OCI-LY3 (cell line): ENCODE results near the gene ZNF558.

Source experiments
- CTCF ChIP-seq: fragments of 200-600, 300-600 bp; sonication (generic); IDR thresholded peaks from 2 replicates; pipeline ENCODE4 v1.5.1; 2014; ENCODE audit warnings: antibody characterized with exemption, low read length, low read depth
- EZH2phosphoT487 ChIP-seq: fragments of 200-600 bp; shearing (Covaris generic); IDR thresholded peaks from 2 replicates; pipeline ENCODE4 v1.6.1; 2018; ENCODE audit warnings: antibody characterized with exemption, mixed run types, low read depth

DNA sequence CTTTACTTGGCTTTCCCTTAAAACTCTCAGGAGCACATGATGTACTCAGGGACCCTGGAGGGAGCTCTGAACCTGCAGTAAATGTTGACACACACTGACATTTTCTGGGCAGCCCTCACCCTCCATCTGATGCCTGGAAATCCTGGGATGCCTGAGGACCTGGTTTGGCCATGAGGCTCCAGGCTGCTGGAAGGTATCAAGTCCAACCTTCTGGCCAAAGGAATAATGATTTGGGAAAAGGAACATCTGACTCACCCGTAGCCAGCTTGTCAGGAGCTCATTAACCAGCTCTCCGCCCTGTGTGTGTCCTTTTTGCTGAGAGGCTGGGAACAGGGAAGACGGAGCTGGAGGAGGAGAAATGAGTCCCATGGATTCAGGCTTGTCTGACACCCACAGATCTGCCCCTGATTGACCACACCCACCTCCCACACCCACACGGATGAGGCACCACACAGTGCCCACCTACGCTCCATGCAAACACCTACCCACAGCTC is 10.3 kb downstream of the ZNF558 start:
- no peak for TF ChIP-seq CTCF
- no peak for TF ChIP-seq EZH2phosphoT487
